ENCODE results near the gene TFRC. TPM values are rescaled to one million over a fixed set of nuclear protein-coding genes. Genes with fewer than 3 reads are reported as not detected.

Gene TFRC
- total and polyA plus RNA-seq, 7 donors, result 11.4 to 85.1 (median 51.0) TPM

GRCh38 chr3:196122021-196122687 is 40.3 kb upstream of the TFRC start:
- Histone ChIP-seq H3K36me3 (no peaks in the 10 kb centered on the region), H3K27ac (no peak overlapping the region), H3K9me3 (no peaks in the 10 kb centered on the region), H3K4me3 (no peak overlapping the region), H3K4me1 (no peaks in the 10 kb centered on the region), H3K27me3 (no peaks in the 10 kb centered on the region)
- intact Hi-C loops (cut with DNase I), result no loop called here
- TF ChIP-seq POLR2AphosphoS5 (IDR thresholded peaks at IDR 0.05) (no peak), EP300 (IDR thresholded peaks at IDR 0.05) (no peak), CTCF (IDR thresholded peaks at IDR 0.05) (no peak), POLR2A (IDR thresholded peaks at IDR 0.05) (no peak)
- 68 to 83% methylated on average over 16 of the region's 16 CpGs for WGBS, 2 donors
- DNase-seq, result no peak

GRCh38 chr3:196121066-196121465 is 39.2 kb upstream of the TFRC start:
- 85 to 93% methylated on average over 11 of the region's 11 CpGs for WGBS, 2 donors
- Histone ChIP-seq H3K27ac (no peak overlapping the region), H3K9me3 (no peaks in the 10 kb centered on the region), H3K27me3 (no peaks in the 10 kb centered on the region), H3K36me3 (no peaks in the 10 kb centered on the region), H3K4me3 (no peak overlapping the region), H3K4me1 (no peaks in the 10 kb centered on the region)
- intact Hi-C loops (cut with DNase I), result no loop called here
- DNase-seq, result no peak
- TF ChIP-seq CTCF (IDR thresholded peaks at IDR 0.05), result no peak
- no peak for TF ChIP-seq POLR2A (IDR thresholded peaks at IDR 0.05)
- TF ChIP-seq POLR2AphosphoS5 (IDR thresholded peaks at IDR 0.05), result no peak
- TF ChIP-seq EP300 (IDR thresholded peaks at IDR 0.05), result no peak

- no peak for DNase-seq
- 59 to 84% methylated on average over 14 of the region's 14 CpGs for WGBS, 2 donors
- intact Hi-C loops (cut with DNase I), result no loop called here
- H3K27ac ChIP-seq, result no peak overlapping the region
- no peak overlapping the region for H3K4me3 ChIP-seq
- no peaks in the 10 kb centered on the region for H3K36me3 ChIP-seq
- TF ChIP-seq POLR2A (IDR thresholded peaks at IDR 0.05) (no peak), POLR2AphosphoS5 (IDR thresholded peaks at IDR 0.05) (peak in 1 of 4 donors; percentile 10)
- no peaks in the 10 kb centered on the region for H3K27me3 ChIP-seq
- H3K9me3 ChIP-seq, result no peaks in the 10 kb centered on the region
- no peaks in the 10 kb centered on the region for H3K4me1 ChIP-seq
Measured at GRCh38 chr3:196120291-196120951, 38.5 kb upstream of the TFRC start.

- 60 to 81% methylated on average over 6 of the region's 6 CpGs for WGBS, 2 donors
- no peak for DNase-seq
- Histone ChIP-seq H3K4me3 (no peak overlapping the region), H3K27ac (no peak overlapping the region), H3K9me3 (no peaks in the 10 kb centered on the region), H3K36me3 (no peaks in the 10 kb centered on the region), H3K27me3 (no peaks in the 10 kb centered on the region), H3K4me1 (no peaks in the 10 kb centered on the region)
- intact Hi-C loops (cut with DNase I), result no loop called here
- no peak for TF ChIP-seq POLR2AphosphoS5 (IDR thresholded peaks at IDR 0.05)
- TF ChIP-seq CTCF (IDR thresholded peaks at IDR 0.05), result no peak
- TF ChIP-seq EP300 (IDR thresholded peaks at IDR 0.05), result no peak
- TF ChIP-seq POLR2A (IDR thresholded peaks at IDR 0.05), result no peak
Measured at GRCh38 chr3:196117809-196118208, 35.9 kb upstream of the TFRC start.

- TF ChIP-seq CTCF (IDR thresholded peaks at IDR 0.05) (no peak), POLR2A (IDR thresholded peaks at IDR 0.05) (no peak), EP300 (IDR thresholded peaks at IDR 0.05) (no peak), POLR2AphosphoS5 (IDR thresholded peaks at IDR 0.05) (no peak)
- intact Hi-C loops (cut with DNase I), result no loop called here
- WGBS, 2 donors, result 64 to 86% methylated on average over 3 of the region's 3 CpGs
- no peaks in the 10 kb centered on the region for H3K9me3 ChIP-seq
- H3K4me3 ChIP-seq, result no peak overlapping the region
- no peaks in the 10 kb centered on the region for H3K36me3 ChIP-seq
- H3K27ac ChIP-seq, result no peak overlapping the region
- no peaks in the 10 kb centered on the region for H3K27me3 ChIP-seq
- H3K4me1 ChIP-seq, result no peaks in the 10 kb centered on the region
- no peak for DNase-seq
Measured at GRCh38 chr3:196115678-196116083, 33.8 kb upstream of the TFRC start.
